Upper lobe of left lung (tissue), 4 donors: ENCODE measurements around the gene GFM2.

Experiments
- CTCF ChIP-seq, 6 experiments: fragments of 450-650 bp in 4 of 6; fragments of 200-600 bp in 2 of 6; sonication (generic) in 2 of 6; IDR thresholded peaks; one replicate each; pipeline ENCODE4 v1.5.1; 2016 to 2019; ENCODE audit warnings: antibody characterized with exemption in 6 of 6
- EP300 ChIP-seq, 4 donors: sonication (generic); formaldehyde crosslinking; IDR thresholded peaks; one replicate each; pipeline ENCODE4 v1.5.1; 2017; ENCODE audit warnings: antibody characterized with exemption in 4 of 4, control low read depth in 2 of 4
- POLR2A ChIP-seq, 4 donors: fragments of 450-650 bp; IDR thresholded peaks; one replicate each; pipeline ENCODE4 v1.5.1; 2016 to 2017; ENCODE audit warnings: antibody characterized with exemption in 4 of 4, mild to moderate bottlenecking in 2 of 4
- POLR2AphosphoS5 ChIP-seq, 2 donors: sonication (generic); formaldehyde crosslinking; IDR thresholded peaks; one replicate each; pipeline ENCODE4 v1.5.1; 2017; ENCODE audit warnings: antibody characterized with exemption in 2 of 2

- TF ChIP-seq POLR2AphosphoS5 (IDR thresholded peaks at IDR 0.05): no peak
- TF ChIP-seq CTCF (IDR thresholded peaks at IDR 0.05): no peak
- no peak for TF ChIP-seq EP300 (IDR thresholded peaks at IDR 0.05)
- no peak for TF ChIP-seq POLR2A (IDR thresholded peaks at IDR 0.05)
These were observed 19.9 kb upstream of the GFM2 start for GRCh38 chr5:74786851-74787250.
